Stimulated activated CD4-positive, alpha-beta T cell treated with anti-CD3 and anti-CD28 coated beads, Interleukin-1b, Interleukin-23, amount 100 ng/mL, for 1 hour (primary cell): ENCODE results near the gene PTMS.

Experiments
- DNase-seq, 2 donors: peaks; one replicate each; pipeline ENCODE4 v3.0.0-alpha.2; 2020; ENCODE audit warnings: low read depth in 2 of 2

PTMS gene

GRCh38 chr12:6752167-6752920 is 13.8 kb upstream of the PTMS start:
- DNase-seq = no peak

- peak; percentile 95 to 96 for DNase-seq
These were observed 13.0 kb upstream of the PTMS start, which contains the start of gene MLF2 for GRCh38 chr12:6752921-6753771. Gene MLF2, minus strand, starts transcription at chr12:6753141. Its CDS starts 807 bp downstream, at chr12:6752334.

- no peak for DNase-seq
These were observed 12.3 kb upstream of the PTMS start for GRCh38 chr12:6753772-6754356.

- no peak for DNase-seq
These were observed 11.8 kb upstream of the PTMS start for GRCh38 chr12:6754411-6754810.

GRCh38 chr12:6757028-6757690 is 9.0 kb upstream of the PTMS start:
- no peak for DNase-seq

- DNase-seq = no peak
These were observed 7.6 kb upstream of the PTMS start for GRCh38 chr12:6758506-6759095.

GRCh38 chr12:6759741-6760140 is 6.4 kb upstream of the PTMS start:
- DNase-seq = no peak

GRCh38 chr12:6763380-6763779 is 2.8 kb upstream of the PTMS start:
- no peak for DNase-seq

GRCh38 chr12:6764011-6764828 is 1.9 kb upstream of the PTMS start:
- DNase-seq = no peak

GRCh38 chr12:6765048-6765633 is 1.0 kb upstream of the PTMS start:
- DNase-seq = no peak

- no peak for DNase-seq
These were observed 637 bp downstream of the PTMS start for GRCh38 chr12:6766651-6767349.

GRCh38 chr12:6767353-6768319 is 1.5 kb downstream of the PTMS start:
- no peak for DNase-seq

- DNase-seq = no peak
These were observed 2.3 kb downstream of the PTMS start for GRCh38 chr12:6768437-6768914.

- no peak for DNase-seq
These were observed 2.8 kb downstream of the PTMS start for GRCh38 chr12:6768990-6769389.

- DNase-seq = no peak
These were observed 3.5 kb downstream of the PTMS start for GRCh38 chr12:6769666-6770065.

- DNase-seq = no peak
These were observed 3.9 kb downstream of the PTMS start for GRCh38 chr12:6770094-6770493.

GRCh38 chr12:6770600-6770999 is 4.4 kb downstream of the PTMS start:
- DNase-seq = no peak

GRCh38 chr12:6771091-6771495 is 4.9 kb downstream of the PTMS start:
- DNase-seq = no peak
